Skeletal muscle tissue (tissue), 4 donors: ENCODE results near the gene ATXN7L1. TPM values are rescaled to one million over a fixed set of nuclear protein-coding genes. Genes with fewer than 3 reads are reported as not detected.
"Not testable (repeated sequence)": the region's sequence is repeated elsewhere in the genome, so short reads cannot be mapped to it uniquely, and the experiment has no call there.

Experiments used
- H3K27ac ChIP-seq: one replicate; pipeline ENCODE4 v1.7.0; 2013; ENCODE audit warnings: mild to moderate bottlenecking, low read depth, low read length, inconsistent platforms
- H3K27me3 ChIP-seq, 3 donors: one replicate each; pipeline ENCODE4 v1.7.0; 2013; ENCODE audit warnings: low read length in 3 of 3; ENCODE audit not compliant: control insufficient read depth in 3 of 3, insufficient read depth in 3 of 3
- H3K36me3 ChIP-seq, 3 donors: one replicate each; pipeline ENCODE4 v1.7.0; 2013; ENCODE audit warnings: low read length in 3 of 3; ENCODE audit not compliant: control insufficient read depth in 3 of 3, insufficient read depth in 3 of 3
- H3K4me1 ChIP-seq, 3 donors: one replicate each; pipeline ENCODE4 v1.7.0; 2013; ENCODE audit warnings: low read length in 3 of 3, mild to moderate bottlenecking in 3 of 3; ENCODE audit not compliant: control insufficient read depth in 3 of 3, insufficient read depth in 3 of 3
- H3K4me3 ChIP-seq, 3 donors: one replicate each; pipeline ENCODE4 v1.7.0; 2013; ENCODE audit warnings: low read length in 3 of 3
- H3K9ac ChIP-seq, 3 donors: one replicate each; pipeline ENCODE4 v1.7.0; 2013; ENCODE audit warnings: low read length in 3 of 3, mild to moderate bottlenecking in 3 of 3, moderate library complexity in 2 of 3, low read depth in 1 of 3
- H3K9me3 ChIP-seq, 3 donors: one replicate each; pipeline ENCODE4 v1.7.0; 2013; ENCODE audit warnings: low read length in 3 of 3; ENCODE audit not compliant: control insufficient read depth in 3 of 3
- total RNA-seq: library from RNA; depleted of rRNA; stranded (reverse); fragments of >200 nt; gene quantifications from one replicate; pipeline ENCODE4 v1.2.3, GENCODE V29; 2014
- donor health status: Osteomylitis.

The ATXN7L1 gene
- total RNA-seq, 1 donor from 2014 or later: 6.3 TPM

GRCh38 chr7:105699568-105700236 is 176.7 kb downstream of the ATXN7L1 start:
- Histone ChIP-seq H3K27me3 (no peaks in the 10 kb centered on the region), H3K9ac (no peak overlapping the region), H3K4me1 (no peaks in the 10 kb centered on the region), H3K9me3 (no peaks in the 10 kb centered on the region), H3K4me3 (no peak overlapping the region), H3K36me3 (peaks cover 0 to 2% (median 0%) of the 10 kb centered on the region in 3 donors), H3K27ac (no peak overlapping the region)

- H3K4me1 ChIP-seq: peaks cover 0 to 3% (median 0%) of the 10 kb centered on the region in 3 donors
- no peaks in the 10 kb centered on the region for H3K27me3 ChIP-seq
- no peak overlapping the region for H3K4me3 ChIP-seq
- no peaks in the 10 kb centered on the region for H3K9me3 ChIP-seq
- H3K9ac ChIP-seq: no peak overlapping the region
- no peak overlapping the region for H3K27ac ChIP-seq
- H3K36me3 ChIP-seq: peaks cover 0 to 2% (median 0%) of the 10 kb centered on the region in 3 donors
Observed at GRCh38 chr7:105698531-105698930, 177.9 kb downstream of the ATXN7L1 start.

GRCh38 chr7:105697753-105698152 is 178.6 kb downstream of the ATXN7L1 start:
- Histone ChIP-seq H3K27ac (no peak overlapping the region), H3K27me3 (no peaks in the 10 kb centered on the region), H3K9me3 (no peaks in the 10 kb centered on the region), H3K36me3 (peaks cover 0 to 2% (median 0%) of the 10 kb centered on the region in 3 donors), H3K4me1 (peaks cover 0 to 3% (median 0%) of the 10 kb centered on the region in 3 donors), H3K4me3 (no peak overlapping the region), H3K9ac (no peak overlapping the region)

GRCh38 chr7:105697169-105697568 is 179.2 kb downstream of the ATXN7L1 start:
- not testable (repeated sequence) for H3K4me1 ChIP-seq, H3K27ac ChIP-seq, H3K4me3 ChIP-seq, H3K27me3 ChIP-seq, H3K36me3 ChIP-seq, H3K9me3 ChIP-seq, H3K9ac ChIP-seq

GRCh38 chr7:105693576-105693975 is 182.8 kb downstream of the ATXN7L1 start:
- Histone ChIP-seq H3K27ac (no peak overlapping the region), H3K27me3 (no peaks in the 10 kb centered on the region), H3K4me1 (peaks cover 2 to 10% (median 3%) of the 10 kb centered on the region in 3 donors), H3K4me3 (no peak overlapping the region), H3K9me3 (no peaks in the 10 kb centered on the region), H3K36me3 (peaks cover 0 to 2% (median 0%) of the 10 kb centered on the region in 3 donors), H3K9ac (no peak overlapping the region)

- Histone ChIP-seq H3K36me3 (no peaks in the 10 kb centered on the region), H3K4me1 (peaks cover 2 to 10% (median 3%) of the 10 kb centered on the region in 3 donors), H3K9me3 (no peaks in the 10 kb centered on the region), H3K4me3 (peak overlapping the region; percentile 69 to 77 (median 70)), H3K27ac (peak overlapping the region; percentile 9), H3K9ac (peak overlapping the region; percentile 60 to 78 (median 76)), H3K27me3 (no peaks in the 10 kb centered on the region)
Observed at GRCh38 chr7:105691680-105692564, 184.5 kb downstream of the ATXN7L1 start.

- Histone ChIP-seq H3K9me3 (no peaks in the 10 kb centered on the region), H3K9ac (peak overlapping the region; percentile 60 to 78 (median 76)), H3K27ac (peak overlapping the region; percentile 9), H3K4me1 (peaks cover 2 to 10% (median 3%) of the 10 kb centered on the region in 3 donors), H3K27me3 (no peaks in the 10 kb centered on the region), H3K4me3 (peak overlapping the region; percentile 69 to 77 (median 70)), H3K36me3 (no peaks in the 10 kb centered on the region)
Observed at GRCh38 chr7:105691082-105691679, 185.2 kb downstream of the ATXN7L1 start.

- peak overlapping the region in 2 of 3 donors; percentile 76 to 78 for H3K9ac ChIP-seq
- H3K36me3 ChIP-seq: no peaks in the 10 kb centered on the region
- H3K27me3 ChIP-seq: no peaks in the 10 kb centered on the region
- peak overlapping the region; percentile 9 for H3K27ac ChIP-seq
- peak overlapping the region; percentile 69 to 77 (median 70) for H3K4me3 ChIP-seq
- no peaks in the 10 kb centered on the region for H3K9me3 ChIP-seq
- peaks cover 2 to 10% (median 3%) of the 10 kb centered on the region in 3 donors for H3K4me1 ChIP-seq
Observed at GRCh38 chr7:105690325-105690945, 186.0 kb downstream of the ATXN7L1 start.

GRCh38 chr7:105689067-105689819 is 187.2 kb downstream of the ATXN7L1 start:
- H3K36me3 ChIP-seq: no peaks in the 10 kb centered on the region
- peaks cover 2 to 10% (median 3%) of the 10 kb centered on the region in 3 donors for H3K4me1 ChIP-seq
- no peak overlapping the region for H3K4me3 ChIP-seq
- no peak overlapping the region for H3K27ac ChIP-seq
- no peak overlapping the region for H3K9ac ChIP-seq
- H3K27me3 ChIP-seq: no peaks in the 10 kb centered on the region
- H3K9me3 ChIP-seq: no peaks in the 10 kb centered on the region
